H1 (cell line): Measurements from ENCODE around the gene RELN. TPM values are rescaled to one million over a fixed set of nuclear protein-coding genes. Genes with fewer than 3 reads are reported as not detected.

ENCODE experiments used
- CTCF ChIA-PET: fragments of 300-600 bp; sonication (Branson Sonifier 250); formaldehyde crosslinking; loops from one replicate; lab custom pipeline; 2021; ENCODE audit not compliant: partially characterized antibody; lab: Charles Lee
- POLR2A ChIA-PET: fragments of 300-600 bp; sonication (Branson Sonifier 250); formaldehyde crosslinking; loops from one replicate; lab custom pipeline; 2021; ENCODE audit warnings: inconsistent platforms; ENCODE audit not compliant: partially characterized antibody; lab: Charles Lee
- DNase-seq, 2 experiments: peaks; one replicate each; pipeline versions ENCODE4 v3.0.0 to v3.0.0-alpha.2; 2010 to 2022; ENCODE audit warnings: low spot score in 2 of 2, low read depth in 1 of 2, mixed read lengths in 1 of 2
- FAIRE-seq: peaks from 2 replicates; lab custom pipeline; 2011; peaks lifted over from hg19 to GRCh38; lab: Jason Lieb, UNC
- H2AFZ ChIP-seq: 2 replicates; pipeline ENCODE4 v1.8.1; 2012; ENCODE audit warnings: low read length, inconsistent platforms
- H2AK5ac ChIP-seq: 2 replicates; pipeline ENCODE4 v1.6.1; 2013; ENCODE audit warnings: low read depth, low read length
- H2BK120ac ChIP-seq: replicated peaks from 2 replicates; pipeline ENCODE3; 2013; ENCODE audit warnings: low read depth, low read length, inconsistent platforms
- H2BK12ac ChIP-seq: 2 replicates; pipeline ENCODE4 v1.6.1; 2013; ENCODE audit warnings: low read depth, low read length
- H2BK15ac ChIP-seq: 2 replicates; pipeline ENCODE4 v1.6.1; 2013; ENCODE audit warnings: low read length
- H2BK20ac ChIP-seq: 2 replicates; pipeline ENCODE4 v1.6.1; 2013; ENCODE audit warnings: low read length
- H2BK5ac ChIP-seq: 2 replicates; pipeline ENCODE4 v1.6.1; 2013; ENCODE audit warnings: low read depth, low read length
- H3K14ac ChIP-seq: 2 replicates; pipeline ENCODE4 v1.6.1; 2013; ENCODE audit warnings: inconsistent platforms; ENCODE audit not compliant: insufficient read length
- H3K18ac ChIP-seq: 2 replicates; pipeline ENCODE4 v1.6.1; 2013; ENCODE audit warnings: low read length; ENCODE audit errors: extremely low read depth
- H3K23ac ChIP-seq: 2 replicates; pipeline ENCODE4 v1.6.1; 2013; ENCODE audit warnings: inconsistent platforms; ENCODE audit not compliant: insufficient read length
- H3K23me2 ChIP-seq: 2 replicates; pipeline ENCODE4 v1.6.1; 2013; ENCODE audit warnings: low read depth, low read length
- H3K27ac ChIP-seq: 2 replicates; pipeline ENCODE4 v1.6.1; 2011; ENCODE audit warnings: low read depth, low read length, inconsistent platforms
- H3K27me3 ChIP-seq, 4 experiments: replicated peaks in 1 of 4; 1 replicate in 1 of 4; 2 replicates in 3 of 4; pipeline versions ENCODE4 v1.6.1 to v1.8.1; 2011 to 2013; ENCODE audit warnings: low read length in 3 of 4, mild to moderate bottlenecking in 3 of 4, inconsistent platforms in 2 of 4, mixed read lengths in 2 of 4, moderate library complexity in 1 of 4; ENCODE audit not compliant: control insufficient read depth in 3 of 4, insufficient read depth in 3 of 4; ENCODE audit errors: extremely low read depth in 1 of 4
- H3K36me3 ChIP-seq, 4 experiments: 2 replicates each; pipeline versions ENCODE4 v1.6.1 to v1.8.1; 2011 to 2013; ENCODE audit warnings: mild to moderate bottlenecking in 4 of 4, low read length in 3 of 4, moderate library complexity in 2 of 4, control low read depth in 1 of 4, inconsistent platforms in 1 of 4; ENCODE audit not compliant: insufficient read depth in 4 of 4, control insufficient read depth in 2 of 4
- H3K4ac ChIP-seq: replicated peaks from 2 replicates; pipeline ENCODE3; 2013; ENCODE audit warnings: low read length, low read depth, mixed read lengths, inconsistent platforms; ENCODE audit not compliant: insufficient read length
- H3K4me1 ChIP-seq, 4 experiments: replicated peaks in 1 of 4; 1 replicate in 1 of 4; 2 replicates in 3 of 4; pipeline versions ENCODE4 v1.6.1 to v1.8.1; 2011 to 2013; ENCODE audit warnings: low read length in 3 of 4, inconsistent platforms in 2 of 4, mixed read lengths in 1 of 4; ENCODE audit not compliant: insufficient read depth in 4 of 4, control insufficient read depth in 3 of 4
- H3K4me2 ChIP-seq, 2 experiments: 2 replicates each; pipeline versions ENCODE4 v1.6.1 to v1.8.1; 2011 to 2013; ENCODE audit warnings: low read depth in 2 of 2, low read length in 2 of 2, control low read depth in 1 of 2, inconsistent platforms in 1 of 2, mild to moderate bottlenecking in 1 of 2; ENCODE audit not compliant: insufficient read depth in 1 of 2
- H3K4me3 ChIP-seq, 4 experiments: fragments of 200-600, 300-600 bp in 1 of 4; sonication (generic), shearing (Covaris generic), sonication (Bioruptor Twin) in 1 of 4; 2 replicates each; pipeline versions ENCODE4 v1.5.1 to v1.8.1; 2011 to 2016; ENCODE audit warnings: low read length in 4 of 4, low read depth in 3 of 4, control low read depth in 2 of 4, inconsistent platforms in 2 of 4, mild to moderate bottlenecking in 2 of 4, mixed read lengths in 1 of 4, moderate library complexity in 1 of 4; ENCODE audit not compliant: insufficient read depth in 2 of 4; ENCODE audit errors: extremely low read depth in 1 of 4
- H3K56ac ChIP-seq: replicated peaks from 2 replicates; pipeline ENCODE3; 2013; ENCODE audit warnings: low read depth, mild to moderate bottlenecking, mixed read lengths, low read length, inconsistent platforms; ENCODE audit not compliant: insufficient read length
- H3K79me1 ChIP-seq: 2 replicates; pipeline ENCODE4 v1.6.1; 2013; ENCODE audit warnings: low read depth, low read length, control low read depth
- H3K79me2 ChIP-seq, 2 experiments: 2 replicates each; pipeline versions ENCODE4 v1.6.1 to v1.8.1; 2012 to 2013; ENCODE audit warnings: low read length in 2 of 2, mild to moderate bottlenecking in 2 of 2, inconsistent platforms in 1 of 2; ENCODE audit not compliant: insufficient read depth in 2 of 2, control insufficient read depth in 1 of 2
- H3K9ac ChIP-seq, 4 experiments: replicated peaks in 1 of 4; 1 replicate in 1 of 4; 2 replicates in 3 of 4; pipeline versions ENCODE4 v1.6.1 to v1.8.1; 2011 to 2013; ENCODE audit warnings: low read depth in 3 of 4, low read length in 3 of 4, control low read depth in 2 of 4, mild to moderate bottlenecking in 2 of 4, moderate library complexity in 2 of 4, inconsistent platforms in 1 of 4; ENCODE audit errors: extremely low read depth in 1 of 4
- H3K9me3 ChIP-seq, 2 experiments: 2 replicates each; pipeline versions ENCODE4 v1.6.1 to v1.8.1; 2012 to 2013; ENCODE audit warnings: mild to moderate bottlenecking in 2 of 2, moderate library complexity in 2 of 2, control low read depth in 1 of 2, inconsistent platforms in 1 of 2, low read depth in 1 of 2, low read length in 1 of 2, mixed read lengths in 1 of 2; ENCODE audit not compliant: insufficient read depth in 2 of 2
- H4K20me1 ChIP-seq, 2 experiments: replicated peaks in 1 of 2; 2 replicates each; pipeline versions ENCODE3 to v1.8.1; 2011 to 2013; ENCODE audit warnings: inconsistent platforms in 2 of 2, low read length in 2 of 2, mild to moderate bottlenecking in 1 of 2; ENCODE audit not compliant: insufficient read depth in 2 of 2, control insufficient read depth in 1 of 2
- H4K5ac ChIP-seq: 2 replicates; pipeline ENCODE4 v1.6.1; 2013; ENCODE audit warnings: low read length, low read depth, mixed read lengths, inconsistent platforms; ENCODE audit not compliant: insufficient read length
- H4K8ac ChIP-seq: 2 replicates; pipeline ENCODE4 v1.8.0; 2013; ENCODE audit warnings: mild to moderate bottlenecking, moderate library complexity, low read length, inconsistent platforms; ENCODE audit not compliant: insufficient read depth; ENCODE audit errors: extremely low read depth
- H4K91ac ChIP-seq: replicated peaks from 2 replicates; pipeline ENCODE3; 2013; ENCODE audit warnings: low read length, mixed read lengths, inconsistent platforms; ENCODE audit not compliant: insufficient read length
- BRCA1 ChIP-seq: IDR thresholded peaks from 2 replicates; pipeline ENCODE4 v1.6.1; 2012; ENCODE audit warnings: low read depth, low read length, improper control_type of control experiment
- CHD1 ChIP-seq: IDR thresholded peaks from 2 replicates; pipeline ENCODE4 v1.6.1; 2012; ENCODE audit warnings: low read depth, low read length, improper control_type of control experiment
- CTBP2 ChIP-seq: IDR thresholded peaks from 2 replicates; pipeline ENCODE4 v1.7.0; 2011; ENCODE audit warnings: borderline replicate concordance, mild to moderate bottlenecking, moderate library complexity, mixed read lengths, low read length; ENCODE audit not compliant: insufficient read depth, insufficient read length
- GABPA ChIP-seq: IDR thresholded peaks from 2 replicates; pipeline ENCODE4 v1.6.1; 2011; ENCODE audit warnings: mild to moderate bottlenecking, low read length, moderate library complexity, borderline replicate concordance; ENCODE audit not compliant: insufficient read depth
- GTF2F1 ChIP-seq: IDR thresholded peaks from 2 replicates; pipeline ENCODE4 v1.6.1; 2012; ENCODE audit warnings: low read depth, low read length, improper control_type of control experiment, borderline replicate concordance
- SAP30 ChIP-seq: fragments of 300-600 bp; sonication (generic); IDR thresholded peaks from 2 replicates; pipeline ENCODE4 v1.7.1; 2012; ENCODE audit warnings: low read length, moderate library complexity, mild to moderate bottlenecking, inconsistent platforms; ENCODE audit not compliant: insufficient read depth, insufficient replicate concordance
- SIN3A ChIP-seq, 2 experiments: IDR thresholded peaks in 1 of 2; conservative IDR thresholded peaks in 1 of 2; 2 replicates each; pipeline ENCODE4 v1.6.1; 2011 to 2012; ENCODE audit warnings: low read length in 2 of 2, improper control_type of control experiment in 1 of 2, low read depth in 1 of 2, mild to moderate bottlenecking in 1 of 2
- SP1 ChIP-seq: IDR thresholded peaks from 2 replicates; pipeline ENCODE4 v1.6.1; 2011; ENCODE audit warnings: low read depth, low read length
- SRF ChIP-seq: IDR thresholded peaks from 2 replicates; pipeline ENCODE4 v1.6.1; 2011; ENCODE audit warnings: mild to moderate bottlenecking, low read depth, low read length, moderate library complexity
- SUZ12 ChIP-seq: fragments of 200-600 bp; sonication (generic); IDR thresholded peaks from 2 replicates; pipeline ENCODE4 v1.6.1; 2012; ENCODE audit warnings: mild to moderate bottlenecking, inconsistent platforms, low read length, moderate library complexity, mixed read lengths
- TCF12 ChIP-seq: IDR thresholded peaks from 2 replicates; pipeline ENCODE4 v1.6.1; 2011; ENCODE audit warnings: low read depth, mild to moderate bottlenecking, low read length
- WGBS, 2 experiments: shearing (Covaris generic) in 1 of 2; methylation state at CpG; one replicate each; pipeline versions ENCODE4 v1.1.6 to v1.1.7; 2013 to 2015; ENCODE audit warnings: low lambda C conversion rate in 2 of 2, mixed read lengths in 2 of 2, inconsistent platforms in 1 of 2, low coverage in 1 of 2, missing lambda C conversion rate in 1 of 2; ENCODE audit not compliant: insufficient replicate concordance in 2 of 2, insufficient coverage in 1 of 2, insufficient read length in 1 of 2; ENCODE audit errors: extremely low coverage in 1 of 2, missing lambda C conversion rate in 1 of 2; 5-methylcytosine and 5-hydroxymethylcytosine counted together
- polyA plus RNA-seq, 7 experiments: library from polyadenylated mRNA; depleted of rRNA in 3 of 7; stranded (reverse) in 5 of 7; unstranded in 2 of 7; fragments of >200 nt in 5 of 7; fragments of 200-250 nt in 2 of 7; gene quantifications; 1 replicate in 5 of 7; 2 replicates in 1 of 7; 4 replicates in 1 of 7; pipeline versions ENCODE4 v1.2.1 to v1.2.3, GENCODE V29; 2011 to 2013; ENCODE audit warnings: missing spikeins in 2 of 7, mixed read lengths in 2 of 7
- total RNA-seq: library from RNA; stranded (reverse); fragmentation: NEBNext Ultra II Directional; extraction: Animal tissue kit (Norgen Biotek cat#: 25700); gene quantifications from 2 replicates; pipeline ENCODE4 v1.2.1, GENCODE V29; 2021
- TF ChIP-seq, protein P1 (sequence below): IDR thresholded peaks from 2 replicates; pipeline ENCODE4 v1.6.1; 2011; ENCODE audit warnings: low read depth, mild to moderate bottlenecking, low read length; ENCODE audit not compliant: insufficient read depth

The RELN gene
- total and polyA plus RNA-seq, 2 of the 8 experiments (the other 6 are each of a cell fraction or from before 2014, with no cell fraction given), result 0.03 to 0.07 TPM

DNA sequence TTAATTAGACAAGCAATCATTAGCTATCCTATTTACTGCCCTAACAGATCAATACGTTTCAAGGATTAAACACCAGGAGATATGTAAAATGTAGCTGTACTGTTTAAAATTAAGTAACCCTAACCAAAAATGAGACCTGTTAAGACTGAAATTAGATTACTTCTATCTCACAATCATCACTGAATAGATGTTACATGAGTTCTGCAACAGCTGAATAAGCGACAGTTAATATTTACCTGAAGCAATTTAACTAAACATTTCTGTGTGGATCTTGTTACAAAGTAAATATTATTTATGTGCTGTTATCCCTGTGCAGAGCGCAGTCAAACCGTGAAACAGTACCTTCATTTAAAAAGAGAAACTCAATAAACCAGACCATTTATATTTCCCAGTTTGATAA is 122.5 kb downstream of the RELN start:
- H2BK5ac ChIP-seq, result no peak overlapping the region
- FAIRE-seq, result no peak
- no peak overlapping the region for H3K4me2 ChIP-seq
- H3K14ac ChIP-seq, result no peak overlapping the region
- no peaks in the 10 kb centered on the region for H3K4me1 ChIP-seq
- H3K36me3 ChIP-seq, result no peaks in the 10 kb centered on the region
- H4K20me1 ChIP-seq, result no peaks in the 10 kb centered on the region
- H2AK5ac ChIP-seq, result no peak overlapping the region
- H3K23ac ChIP-seq, result no peak overlapping the region
- no peak overlapping the region for H3K4ac ChIP-seq
- no peak overlapping the region for H4K5ac ChIP-seq
- H4K91ac ChIP-seq, result no peak overlapping the region
- no peaks in the 10 kb centered on the region for H3K79me1 ChIP-seq
- no peaks in the 10 kb centered on the region for H3K27me3 ChIP-seq
- no peaks in the 10 kb centered on the region for H3K23me2 ChIP-seq
- H2AFZ ChIP-seq, result no peak overlapping the region
- H2BK20ac ChIP-seq, result no peak overlapping the region
- H3K27ac ChIP-seq, result no peak overlapping the region
- H3K4me3 ChIP-seq, result no peak overlapping the region
- H3K9ac ChIP-seq, result no peak overlapping the region
- no peak overlapping the region for H3K18ac ChIP-seq
- TF ChIP-seq SUZ12, result no peak
- no peak for TF ChIP-seq TCF12
- TF ChIP-seq CTBP2, result no peak
- TF ChIP-seq GABPA, result no peak
- no peak for TF ChIP-seq SAP30
- TF ChIP-seq, protein P1, sequence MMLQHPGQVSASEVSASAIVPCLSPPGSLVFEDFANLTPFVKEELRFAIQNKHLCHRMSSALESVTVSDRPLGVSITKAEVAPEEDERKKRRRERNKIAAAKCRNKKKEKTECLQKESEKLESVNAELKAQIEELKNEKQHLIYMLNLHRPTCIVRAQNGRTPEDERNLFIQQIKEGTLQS, result no peak
- no peak for TF ChIP-seq GTF2F1
- no peak for TF ChIP-seq SIN3A (conservative IDR thresholded peaks at IDR 0.05 in 1 of 2, IDR thresholded peaks at IDR 0.05 in 1 of 2; ENCODE audit: low read depth in 1 of 2, low read length in 2 of 2)
- no peak for TF ChIP-seq SRF
- TF ChIP-seq BRCA1, result no peak
- TF ChIP-seq SP1, result no peak
- no peak for TF ChIP-seq CHD1
- TF ChIP-seq, all 59 proteins: peak for 0
- DNase-seq, result no peak
- Histone ChIP-seq H4K8ac (no peak overlapping the region), H2BK120ac (no peak overlapping the region), H3K79me2 (no peaks in the 10 kb centered on the region), H2BK12ac (no peak overlapping the region), H3K56ac (no peak overlapping the region), H3K9me3 (no peaks in the 10 kb centered on the region), H2BK15ac (no peak overlapping the region)
- WGBS, 2 experiments, result 95% methylated on average over 4 of the region's 4 CpGs; no CpG with 5 or more reads in 1 of the 2 experiments
- ChIA-PET CTCF (interaction anchor here (0.6 to 1.4 kb wide), 3 partner anchors 69 to 425 kb away, joined by 3 to 4 read pairs (median 4); no protein-coding TSS in a partner anchor), POLR2A (no interaction called here)
